Lower leg skin (tissue), 3 donors: ENCODE measurements around the gene NRG4.
"Not testable (repeated sequence)": the region's sequence is repeated elsewhere in the genome, so short reads cannot be mapped to it uniquely, and the experiment has no call there.

Source experiments
- CTCF ChIP-seq, 3 donors: fragments of 450-650 bp; IDR thresholded peaks; one replicate each; pipeline ENCODE4 v1.5.1; 2016; ENCODE audit warnings: antibody characterized with exemption in 3 of 3, mild to moderate bottlenecking in 3 of 3, moderate library complexity in 2 of 3
- POLR2A ChIP-seq, 2 donors: fragments of 450-650 bp; IDR thresholded peaks; one replicate each; pipeline ENCODE4 v1.6.1; 2016 to 2017; ENCODE audit warnings: antibody characterized with exemption in 2 of 2, mild to moderate bottlenecking in 1 of 2, moderate library complexity in 1 of 2

GRCh38 chr15:76054201-76054600 lies 42.0 kb upstream of the NRG4 start:
- not testable (repeated sequence) for TF ChIP-seq CTCF, POLR2A (IDR thresholded peaks at IDR 0.05)
